Osteocyte (in vitro differentiated cells): ENCODE measurements around the gene RHO. TPM values are rescaled to one million over a fixed set of nuclear protein-coding genes. Genes with fewer than 3 reads are reported as not detected.

Source experiments
- DNase-seq: peaks from one replicate; pipeline ENCODE4 v3.0.0; 2021; ENCODE audit warnings: mixed read lengths; ENCODE audit not compliant: unreplicated experiment; ENCODE audit errors: extremely low spot score
- H3K27ac Mint-ChIP-seq: one replicate; pipeline ENCODE4 v1.8.0; 2021; ENCODE audit warnings: mild to moderate bottlenecking, mixed read lengths; ENCODE audit not compliant: unreplicated experiment
- H3K27me3 Mint-ChIP-seq: one replicate; pipeline ENCODE4 v1.8.0; 2021; ENCODE audit warnings: mixed read lengths; ENCODE audit not compliant: unreplicated experiment
- H3K36me3 Mint-ChIP-seq: one replicate; pipeline ENCODE4 v1.8.0; 2021; ENCODE audit warnings: mixed read lengths; ENCODE audit not compliant: unreplicated experiment
- H3K4me1 Mint-ChIP-seq: one replicate; pipeline ENCODE4 v1.8.0; 2021; ENCODE audit warnings: mixed read lengths; ENCODE audit not compliant: unreplicated experiment
- H3K4me3 Mint-ChIP-seq: one replicate; pipeline ENCODE4 v1.8.0; 2021; ENCODE audit warnings: mild to moderate bottlenecking, moderate library complexity, mixed read lengths; ENCODE audit not compliant: unreplicated experiment
- H3K9me3 Mint-ChIP-seq: one replicate; pipeline ENCODE4 v1.8.0; 2021; ENCODE audit warnings: mixed read lengths; ENCODE audit not compliant: unreplicated experiment
- total RNA-seq: library from RNA; stranded (reverse); gene quantifications from 2 replicates; pipeline ENCODE4 v1.2.1, GENCODE V29; 2021
- TF ChIP-seq, protein P1 (sequence below): fragments of 200-600 bp; sonication (generic); IDR thresholded peaks from 2 replicates; pipeline ENCODE4 v1.5.0; 2021; ENCODE audit warnings: antibody characterized with exemption, mild to moderate bottlenecking, moderate library complexity

RHO gene
- total RNA-seq, 1 donor from 2014 or later, result not detected

GRCh38 chr3:129561619-129562248, 33.3 kb downstream of the RHO start:
- H3K27ac Mint-ChIP-seq, result peak overlapping the region; percentile 96
- TF ChIP-seq, protein P1, sequence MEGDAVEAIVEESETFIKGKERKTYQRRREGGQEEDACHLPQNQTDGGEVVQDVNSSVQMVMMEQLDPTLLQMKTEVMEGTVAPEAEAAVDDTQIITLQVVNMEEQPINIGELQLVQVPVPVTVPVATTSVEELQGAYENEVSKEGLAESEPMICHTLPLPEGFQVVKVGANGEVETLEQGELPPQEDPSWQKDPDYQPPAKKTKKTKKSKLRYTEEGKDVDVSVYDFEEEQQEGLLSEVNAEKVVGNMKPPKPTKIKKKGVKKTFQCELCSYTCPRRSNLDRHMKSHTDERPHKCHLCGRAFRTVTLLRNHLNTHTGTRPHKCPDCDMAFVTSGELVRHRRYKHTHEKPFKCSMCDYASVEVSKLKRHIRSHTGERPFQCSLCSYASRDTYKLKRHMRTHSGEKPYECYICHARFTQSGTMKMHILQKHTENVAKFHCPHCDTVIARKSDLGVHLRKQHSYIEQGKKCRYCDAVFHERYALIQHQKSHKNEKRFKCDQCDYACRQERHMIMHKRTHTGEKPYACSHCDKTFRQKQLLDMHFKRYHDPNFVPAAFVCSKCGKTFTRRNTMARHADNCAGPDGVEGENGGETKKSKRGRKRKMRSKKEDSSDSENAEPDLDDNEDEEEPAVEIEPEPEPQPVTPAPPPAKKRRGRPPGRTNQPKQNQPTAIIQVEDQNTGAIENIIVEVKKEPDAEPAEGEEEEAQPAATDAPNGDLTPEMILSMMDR, result no peak
- no peak for DNase-seq
- no peaks in the 10 kb centered on the region for H3K27me3 Mint-ChIP-seq
- peaks cover 43% of the 10 kb centered on the region for H3K36me3 Mint-ChIP-seq
- H3K4me3 Mint-ChIP-seq, result no peak overlapping the region
- no peaks in the 10 kb centered on the region for H3K9me3 Mint-ChIP-seq
- H3K4me1 Mint-ChIP-seq, result peaks cover 69% of the 10 kb centered on the region

DNA sequence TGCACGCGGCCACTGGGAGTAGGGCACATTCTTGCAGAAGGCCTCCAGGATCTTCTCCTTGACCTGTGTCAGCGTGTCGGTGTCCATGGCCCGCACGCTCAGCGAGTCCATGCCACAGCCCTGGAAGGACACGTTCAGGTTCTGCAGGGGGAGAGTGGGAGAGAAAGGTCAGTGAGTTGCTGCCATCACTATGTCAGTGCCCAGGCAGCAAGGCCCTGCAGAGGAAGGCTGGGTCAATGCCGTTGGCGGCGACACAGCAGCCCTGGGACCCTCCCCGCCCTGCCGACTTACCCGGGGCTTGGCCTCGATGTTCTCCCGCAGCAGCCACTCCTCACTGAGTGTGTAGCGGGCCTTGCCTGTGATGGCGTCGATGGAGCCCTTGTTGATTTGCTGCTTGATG, 34.4 kb downstream of the RHO start:
- TF ChIP-seq, protein P1, result no peak
- Mint-ChIP-seq H3K27ac (peak overlapping the region; percentile 34), H3K4me3 (no peak overlapping the region), H3K36me3 (peaks cover 38% of the 10 kb centered on the region), H3K9me3 (no peaks in the 10 kb centered on the region), H3K4me1 (peaks cover 61% of the 10 kb centered on the region), H3K27me3 (no peaks in the 10 kb centered on the region)
- DNase-seq, result no peak

- TF ChIP-seq, protein P1, result no peak
- no peak overlapping the region for H3K4me3 Mint-ChIP-seq
- H3K27ac Mint-ChIP-seq, result peak overlapping the region; percentile 34
- no peaks in the 10 kb centered on the region for H3K27me3 Mint-ChIP-seq
- peaks cover 36% of the 10 kb centered on the region for H3K36me3 Mint-ChIP-seq
- no peak for DNase-seq
- H3K9me3 Mint-ChIP-seq, result no peaks in the 10 kb centered on the region
- peaks cover 56% of the 10 kb centered on the region for H3K4me1 Mint-ChIP-seq
These were observed 34.9 kb downstream of the RHO start for GRCh38 chr3:129563332-129563731.

GRCh38 chr3:129563850-129564535, 35.6 kb downstream of the RHO start:
- peaks cover 51% of the 10 kb centered on the region for H3K4me1 Mint-ChIP-seq
- no peaks in the 10 kb centered on the region for H3K9me3 Mint-ChIP-seq
- TF ChIP-seq, protein P1, result no peak
- DNase-seq, result no peak
- peak overlapping the region; percentile 34 for H3K27ac Mint-ChIP-seq
- peaks cover 40% of the 10 kb centered on the region for H3K36me3 Mint-ChIP-seq
- H3K27me3 Mint-ChIP-seq, result no peaks in the 10 kb centered on the region
- no peak overlapping the region for H3K4me3 Mint-ChIP-seq

DNA sequence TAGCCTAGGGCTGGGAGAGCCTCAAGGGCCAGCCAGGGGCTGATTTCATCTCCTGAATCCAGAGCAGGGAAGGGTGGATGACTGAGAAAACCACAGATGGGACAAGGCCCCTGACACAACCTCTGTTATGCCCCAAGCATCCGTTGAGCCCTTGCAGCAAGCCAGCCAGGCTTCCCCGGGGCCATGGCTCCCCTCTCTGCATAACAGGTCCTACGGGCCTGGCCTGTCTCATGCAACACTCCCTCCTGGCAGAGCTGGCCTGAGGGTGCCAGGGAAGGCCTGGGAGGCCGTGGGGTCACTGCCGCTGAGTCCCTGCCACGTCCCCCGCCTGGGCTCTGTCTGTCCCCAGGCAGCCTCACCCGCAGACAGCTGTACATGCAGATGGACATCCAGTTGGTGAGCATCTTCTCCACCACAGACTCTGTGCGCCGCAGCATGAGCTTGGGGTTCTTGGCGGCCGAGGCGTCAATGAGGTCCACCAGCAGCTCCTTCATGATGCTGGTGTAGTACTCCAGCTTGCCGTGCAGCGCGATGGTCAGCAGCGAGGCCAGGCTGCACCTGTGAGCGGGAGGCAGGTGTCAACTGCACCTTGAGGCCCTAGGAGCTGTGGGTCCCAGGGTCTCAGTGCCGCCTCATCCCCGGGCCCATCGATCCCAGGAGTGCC, 36.7 kb downstream of the RHO start:
- H3K36me3 Mint-ChIP-seq, result peaks cover 50% of the 10 kb centered on the region

More for the DNA sequence above, 36.7 kb downstream of the RHO start:
- Mint-ChIP-seq H3K9me3 (no peaks in the 10 kb centered on the region), H3K4me3 (no peak overlapping the region), H3K27ac (peak overlapping the region; percentile 82), H3K4me1 (peaks cover 40% of the 10 kb centered on the region), H3K27me3 (no peaks in the 10 kb centered on the region)
- DNase-seq, result no peak
- TF ChIP-seq, protein P1, result no peak
